HG03196 (cell line): ENCODE data around the gene SRP54.
"Not testable (repeated sequence)": the region's sequence is repeated elsewhere in the genome, so short reads cannot be mapped to it uniquely, and the experiment has no call there.

Source experiments
- ATAC-seq: cut with Tn5 transposase; IDR thresholded peaks from one replicate; pipeline ENCODE4 v1.9.1; 2021; ENCODE audit not compliant: unreplicated experiment

SRP54 gene

DNA sequence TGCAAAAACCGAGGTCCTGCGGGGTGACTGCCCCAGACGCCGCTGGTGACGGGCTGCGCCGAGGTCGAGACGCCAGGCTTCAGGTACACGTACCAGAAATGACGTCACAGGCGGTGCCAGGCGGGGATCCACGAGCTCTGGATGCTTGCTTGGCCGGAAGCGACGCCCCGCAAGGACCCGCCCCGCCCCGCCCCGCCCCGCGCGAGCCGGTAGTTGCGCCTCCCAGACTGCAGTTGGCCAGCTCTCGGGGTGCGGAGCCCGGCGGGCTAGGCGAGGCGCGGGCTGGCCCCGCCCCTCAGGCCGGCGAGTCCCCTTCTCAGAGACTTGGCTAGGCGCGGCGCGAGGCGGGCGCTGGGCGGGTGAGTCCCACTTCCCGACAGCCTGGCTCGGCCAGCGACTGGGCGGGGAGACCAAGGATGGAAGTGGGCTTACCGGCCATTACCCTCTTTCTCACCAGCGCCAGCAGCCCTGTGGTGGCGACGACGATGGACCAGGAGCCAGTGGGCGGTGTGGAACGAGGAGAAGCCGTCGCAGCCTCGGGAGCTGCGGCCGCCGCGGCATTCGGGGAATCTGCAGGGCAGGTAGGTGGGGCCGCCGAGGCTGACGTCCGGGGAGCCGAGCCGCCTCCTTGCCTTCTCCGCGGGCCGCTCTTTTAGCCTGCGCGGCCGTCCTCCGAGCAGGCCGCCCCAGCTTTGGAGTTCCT is 63.4 kb downstream of the SRP54 start, which contains the start of gene FAM177A1:
TSS of gene FAM177A1 (plus strand) at position 225 of the 703 bp plus-strand sequence. CDS start at position 417, 192 bp downstream.
- peak; percentile 96 for ATAC-seq

DNA sequence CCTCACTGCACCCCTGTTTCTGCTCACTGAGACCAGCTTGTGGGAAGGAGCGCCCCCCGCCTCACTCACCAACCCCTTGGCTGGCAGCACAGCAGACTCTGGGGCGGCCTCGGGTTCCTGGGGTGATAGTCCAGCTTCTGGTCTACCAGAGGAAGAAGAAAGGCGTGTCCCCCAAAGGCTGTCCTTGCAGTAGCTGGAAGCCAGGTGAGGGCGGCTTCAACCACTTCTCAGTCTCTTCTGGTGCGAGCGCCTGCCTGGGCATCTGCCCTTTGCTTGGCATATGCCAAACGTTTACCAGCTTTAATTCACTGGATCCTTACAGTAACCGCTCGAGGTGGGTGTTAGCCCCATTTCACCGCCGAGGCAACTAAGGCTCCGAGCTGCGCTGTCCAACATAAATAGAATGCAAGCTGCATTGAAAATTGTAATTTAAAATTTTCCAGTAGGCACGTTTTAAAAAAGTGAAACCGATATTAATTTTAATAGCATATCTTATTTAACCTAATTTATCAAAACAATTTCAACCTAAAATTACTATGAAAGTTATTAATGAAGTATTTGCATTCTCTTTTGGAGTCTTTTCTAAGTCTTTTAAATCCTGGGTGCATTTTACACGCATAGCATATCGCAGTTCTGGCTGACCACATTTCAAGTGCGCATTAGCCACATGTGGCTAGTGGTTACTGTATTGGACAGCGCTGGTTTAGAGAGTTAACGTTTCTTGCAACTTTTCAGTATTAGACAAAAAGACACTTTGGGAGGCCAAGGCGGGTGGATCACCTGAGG is 64.2 kb downstream of the SRP54 start:
- peak; percentile 30 for ATAC-seq

DNA sequence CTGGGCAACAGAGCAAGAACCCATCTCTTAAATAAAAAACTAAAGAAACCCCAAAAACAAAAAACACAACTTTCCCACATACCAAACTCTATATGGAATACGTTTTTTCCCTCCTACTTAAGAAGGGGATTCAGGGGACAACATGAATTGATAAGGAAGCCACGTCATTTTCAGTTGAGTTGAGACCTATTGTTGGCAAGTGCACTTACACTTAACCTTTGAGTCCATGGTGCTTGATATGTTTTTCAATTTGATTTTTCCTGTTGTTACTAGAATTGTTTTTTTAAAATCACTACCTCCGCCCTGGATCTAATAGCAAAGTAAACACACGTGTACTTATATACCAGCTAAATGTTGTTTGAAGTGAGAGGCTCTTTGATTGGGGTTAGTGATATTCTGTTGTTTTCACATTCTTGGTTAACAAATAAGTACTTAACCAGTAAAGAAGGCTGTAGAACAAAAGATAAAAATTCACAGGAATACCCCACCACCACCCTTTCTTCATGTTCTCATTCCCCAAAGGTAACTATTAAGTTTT is 65.3 kb downstream of the SRP54 start:
- no peak for ATAC-seq

DNA sequence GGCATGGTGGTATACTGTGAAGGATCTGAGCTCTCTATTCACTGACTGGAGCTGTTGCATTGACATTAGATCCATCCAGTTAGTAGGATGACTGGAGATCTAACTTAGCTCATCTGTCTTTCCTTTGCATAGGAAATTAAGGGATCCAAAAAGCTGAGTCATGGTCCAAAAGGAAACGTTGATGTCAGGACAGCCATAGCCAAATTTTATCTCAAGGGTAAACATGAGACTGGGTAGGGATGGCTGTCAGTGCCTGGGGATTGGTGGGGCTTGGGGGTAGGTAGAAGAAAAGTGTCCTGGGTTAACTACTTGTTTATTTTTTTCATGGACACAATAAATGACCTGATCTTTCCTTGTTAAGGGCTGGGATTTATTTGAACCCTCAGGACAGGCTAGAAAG is 67.9 kb downstream of the SRP54 start:
- no peak for ATAC-seq

DNA sequence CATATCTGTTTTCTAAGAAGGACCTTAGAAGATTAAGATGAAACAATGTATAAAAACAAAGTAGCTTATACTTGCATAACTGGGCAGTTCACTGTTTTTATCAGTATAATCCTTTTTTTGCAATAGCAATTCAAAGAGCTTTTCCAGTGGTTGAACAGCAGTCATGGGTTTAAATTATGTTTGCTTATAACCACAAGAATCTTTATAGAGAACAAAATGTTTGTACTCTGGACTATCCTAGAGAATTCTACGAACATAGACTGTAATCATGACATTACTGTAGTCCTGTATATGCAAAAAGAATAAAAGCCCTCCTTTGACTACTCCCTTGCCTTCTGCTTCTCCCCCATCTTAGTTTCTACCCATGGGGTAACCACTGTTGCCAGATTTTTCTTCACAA is 69.0 kb downstream of the SRP54 start:
- no peak for ATAC-seq

DNA sequence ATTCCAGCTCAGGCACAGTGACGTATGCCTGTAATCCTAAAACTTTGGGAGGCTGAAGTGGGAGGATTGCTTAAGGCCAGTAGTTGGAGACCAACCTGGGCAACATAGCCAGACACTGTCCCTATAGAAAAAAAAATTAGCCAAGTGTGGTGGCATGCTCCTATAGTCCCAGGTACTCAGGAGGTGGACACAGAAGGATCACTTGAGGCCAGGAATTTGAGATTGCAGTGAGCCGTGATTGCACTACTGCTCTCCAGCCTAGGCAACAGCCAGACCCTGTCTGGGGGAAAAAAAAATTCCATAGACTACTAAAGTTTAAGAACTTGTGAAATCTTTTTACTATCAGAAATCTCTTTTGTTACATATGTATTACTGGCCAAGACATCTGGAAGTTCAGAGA is 69.8 kb downstream of the SRP54 start:
- no peak for ATAC-seq

DNA sequence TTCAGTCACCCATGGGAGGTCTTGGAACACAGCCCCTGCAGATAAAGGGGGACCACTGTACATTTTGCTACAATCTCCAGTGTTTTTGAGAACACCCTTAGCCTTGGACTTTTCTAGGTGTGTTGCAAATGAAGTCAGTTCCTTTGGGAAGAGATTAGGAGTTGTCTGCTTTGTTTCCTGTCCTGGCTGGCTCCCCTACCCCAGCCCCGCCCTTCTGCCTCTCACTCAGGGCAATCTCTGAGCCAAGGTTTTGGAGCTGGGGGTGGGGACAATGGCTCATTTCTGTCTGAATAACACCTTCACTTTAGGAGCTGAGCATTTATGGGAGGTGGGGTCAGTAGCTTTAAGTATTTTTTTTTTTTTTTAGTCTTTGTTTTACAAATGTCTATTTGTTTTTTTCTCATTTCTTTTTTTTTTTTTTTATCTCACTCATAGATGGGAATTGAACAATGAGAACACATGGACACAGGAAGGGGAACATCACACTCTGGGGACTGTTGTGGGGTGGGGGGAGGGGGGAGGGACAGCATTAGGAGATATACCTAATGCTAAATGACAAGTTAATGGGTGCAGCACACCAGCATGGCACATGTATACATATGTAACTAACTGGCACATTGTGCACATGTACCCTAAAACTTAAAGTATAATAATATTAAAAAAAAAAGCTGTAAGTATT is 78.5 kb downstream of the SRP54 start:
- not testable (repeated sequence) for ATAC-seq

DNA sequence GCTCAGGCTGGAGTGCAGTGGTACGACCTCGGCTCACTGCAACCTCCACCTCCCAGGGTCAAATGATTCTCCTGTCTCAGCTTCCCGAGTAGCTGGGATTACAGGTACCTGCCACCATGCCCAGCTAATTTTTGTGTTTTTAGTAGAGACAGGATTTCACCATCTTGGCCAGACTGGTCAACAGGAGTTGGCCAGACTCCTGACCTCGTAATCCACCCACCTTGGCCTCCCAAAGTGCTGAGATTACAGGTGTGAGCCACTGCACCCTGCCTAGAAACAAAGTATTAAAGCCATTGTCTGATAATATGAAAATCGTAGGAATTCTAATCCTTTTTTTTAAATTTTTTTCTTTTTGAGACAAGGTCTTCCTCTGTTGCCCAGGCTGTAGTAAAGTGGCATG is 82.9 kb downstream of the SRP54 start:
- not testable (repeated sequence) for ATAC-seq

DNA sequence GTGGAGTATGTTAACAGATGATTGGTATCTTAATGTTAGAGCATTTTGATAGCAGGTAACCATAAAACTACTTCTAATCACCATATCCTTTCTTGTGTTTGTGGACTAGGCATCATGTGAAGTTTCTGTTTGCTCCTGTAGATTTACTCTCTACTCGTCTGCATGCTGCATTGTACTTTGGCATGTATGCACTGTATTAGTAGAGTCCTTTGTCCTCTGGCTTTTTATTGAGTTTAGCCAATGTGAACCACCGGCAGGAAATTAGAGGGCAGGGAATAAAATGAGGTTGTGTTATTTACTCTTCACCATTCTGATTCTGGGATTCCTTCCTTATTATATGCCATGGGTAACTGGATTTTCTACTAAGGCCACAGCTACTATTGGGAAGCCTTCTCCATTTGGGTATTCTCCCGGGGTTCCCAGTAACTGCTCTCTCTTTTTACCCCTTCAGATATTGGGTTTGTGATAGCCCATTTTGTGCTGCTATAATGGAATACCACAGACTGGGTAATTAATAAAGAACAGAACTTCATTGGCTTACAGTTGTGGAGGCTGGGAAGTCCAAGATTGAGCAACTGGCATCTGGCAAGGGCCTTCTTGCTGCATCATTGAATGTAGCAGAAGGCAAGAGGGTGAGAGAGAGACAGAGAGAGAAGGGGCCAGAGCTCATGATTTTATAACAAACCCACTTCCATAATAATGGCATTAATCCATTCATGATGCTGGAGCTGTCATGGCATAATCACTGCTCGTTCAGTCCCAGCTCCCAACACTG is 85.6 kb downstream of the SRP54 start:
- ATAC-seq, result no peak

DNA sequence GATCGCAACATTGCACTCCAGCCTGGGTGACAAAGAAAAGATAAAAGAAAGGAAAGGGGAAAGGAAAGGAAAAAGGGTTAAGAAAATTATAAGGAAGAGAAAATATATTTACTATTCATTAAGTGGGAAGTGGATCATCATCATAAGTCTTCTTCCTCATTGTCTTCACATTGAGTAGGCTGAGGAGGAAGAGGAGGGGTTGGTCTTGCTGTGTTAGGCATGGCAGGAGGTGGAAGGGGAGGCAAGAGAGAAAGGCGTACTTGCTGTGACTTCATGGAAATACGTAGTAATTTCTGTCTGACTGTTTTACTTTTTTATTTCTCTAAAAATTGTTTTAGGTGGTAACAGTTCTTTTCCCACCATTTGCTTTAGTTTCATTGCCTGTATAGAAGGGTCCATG is 89.4 kb downstream of the SRP54 start:
- ATAC-seq, result no peak

DNA sequence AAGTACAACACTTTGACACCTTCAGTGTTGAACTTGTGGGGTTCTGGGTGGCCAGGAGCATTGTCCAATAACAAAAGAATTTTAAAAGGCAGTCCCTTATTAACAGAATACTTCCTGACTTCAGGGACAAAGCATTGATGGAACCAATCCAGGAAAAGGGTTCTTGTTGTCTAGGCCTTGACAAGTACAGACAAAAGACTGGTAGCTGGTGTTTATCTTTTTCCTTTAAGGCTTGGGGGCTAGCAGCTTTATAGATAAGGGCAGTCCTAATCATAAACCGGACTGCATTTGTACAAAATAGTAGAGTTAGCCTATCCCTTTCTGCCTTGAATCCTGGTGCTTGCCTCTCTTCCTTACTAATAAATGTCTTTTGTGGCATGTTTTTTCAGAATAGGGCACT is 90.7 kb downstream of the SRP54 start:
- ATAC-seq, result no peak

DNA sequence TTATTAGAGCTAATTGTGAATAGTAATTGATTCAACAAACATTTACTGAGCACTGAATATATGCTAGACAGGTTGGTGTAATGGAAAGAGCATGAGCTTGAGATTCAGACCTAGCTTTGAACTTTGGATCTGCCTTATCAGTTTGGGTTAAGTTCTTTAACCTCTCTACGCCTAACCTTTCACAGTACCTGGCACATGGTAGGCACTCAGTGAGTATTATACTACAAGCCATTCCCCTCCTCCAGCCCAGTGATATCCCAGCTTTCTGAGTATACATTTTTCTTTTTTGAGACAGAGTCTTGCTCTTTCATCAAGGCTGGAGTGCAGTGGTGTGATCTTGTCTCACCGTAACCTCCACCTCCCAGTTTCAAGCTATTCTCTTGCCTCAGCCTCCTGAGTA is 95.3 kb downstream of the SRP54 start:
- ATAC-seq, result no peak
